GM23338 (cell line): ENCODE results near the gene ADIRF.

ENCODE experiments used
- CREB1 ChIP-seq: fragments of 250-450 bp; sonication (Bioruptor Pico); IDR thresholded peaks from 2 replicates; pipeline ENCODE4 v1.5.0; 2020; ENCODE audit warnings: low read depth, mild to moderate bottlenecking, moderate library complexity
- EZH2 ChIP-seq: fragments of 200-600 bp; sonication (generic); IDR thresholded peaks from one replicate; pipeline ENCODE4 v1.8.0; 2017; ENCODE audit warnings: antibody characterized with exemption, mild to moderate bottlenecking, low read depth; ENCODE audit not compliant: unreplicated experiment
- EZH2phosphoT487 ChIP-seq: fragments of 200-600 bp; sonication (generic); IDR thresholded peaks from one replicate; pipeline ENCODE4 v1.8.1; 2018; ENCODE audit warnings: antibody characterized with exemption; ENCODE audit not compliant: unreplicated experiment
- JUNB ChIP-seq: IDR thresholded peaks from one replicate; pipeline ENCODE4 v1.6.1; 2016; ENCODE audit warnings: antibody characterized with exemption; ENCODE audit not compliant: unreplicated experiment
- NANOG ChIP-seq: IDR thresholded peaks from 2 replicates; pipeline ENCODE4 v1.6.1; 2016; ENCODE audit warnings: antibody characterized with exemption, borderline replicate concordance
- POLR2AphosphoS5 ChIP-seq: IDR thresholded peaks from 2 replicates; pipeline ENCODE4 v1.6.1; 2016; ENCODE audit warnings: antibody characterized with exemption, low read depth
- STAT1 ChIP-seq: IDR thresholded peaks from one replicate; pipeline ENCODE4 v1.6.1; 2016; ENCODE audit warnings: antibody characterized with exemption; ENCODE audit not compliant: unreplicated experiment
- ZNF114 ChIP-seq: fragments of 250-450 bp; sonication (Bioruptor Pico); IDR thresholded peaks from 2 replicates; pipeline ENCODE4 v1.5.0; 2020; ENCODE audit warnings: mild to moderate bottlenecking, moderate library complexity
- ZNF331 ChIP-seq: fragments of 250-450 bp; sonication (Bioruptor Pico); IDR thresholded peaks from 2 replicates; pipeline ENCODE4 v1.5.0; 2020; ENCODE audit warnings: low read depth, mild to moderate bottlenecking, moderate library complexity
- TF ChIP-seq, protein P1 (sequence below), 2 experiments: fragments of 200-600 bp in 1 of 2; sonication (generic) in 1 of 2; conservative IDR thresholded peaks; 2 replicates each; pipeline versions ENCODE4 v1.5.1 to v1.6.1; 2016 to 2017; ENCODE audit warnings: antibody characterized with exemption in 2 of 2, low read depth in 2 of 2, mild to moderate bottlenecking in 2 of 2, moderate library complexity in 1 of 2
- TF ChIP-seq, protein P2 (sequence below): IDR thresholded peaks from 2 replicates; pipeline ENCODE4 v1.6.1; 2016; ENCODE audit warnings: antibody characterized with exemption
- TF ChIP-seq, protein P3 (sequence below): IDR thresholded peaks from one replicate; pipeline ENCODE4 v1.6.1; 2018; ENCODE audit warnings: antibody characterized with exemption; ENCODE audit not compliant: unreplicated experiment
- TF ChIP-seq, protein P4 (sequence below): fragments of 250-450 bp; sonication (Bioruptor Pico); IDR thresholded peaks from 2 replicates; pipeline ENCODE4 v1.5.0; 2020; ENCODE audit warnings: mild to moderate bottlenecking, moderate library complexity

DNA sequence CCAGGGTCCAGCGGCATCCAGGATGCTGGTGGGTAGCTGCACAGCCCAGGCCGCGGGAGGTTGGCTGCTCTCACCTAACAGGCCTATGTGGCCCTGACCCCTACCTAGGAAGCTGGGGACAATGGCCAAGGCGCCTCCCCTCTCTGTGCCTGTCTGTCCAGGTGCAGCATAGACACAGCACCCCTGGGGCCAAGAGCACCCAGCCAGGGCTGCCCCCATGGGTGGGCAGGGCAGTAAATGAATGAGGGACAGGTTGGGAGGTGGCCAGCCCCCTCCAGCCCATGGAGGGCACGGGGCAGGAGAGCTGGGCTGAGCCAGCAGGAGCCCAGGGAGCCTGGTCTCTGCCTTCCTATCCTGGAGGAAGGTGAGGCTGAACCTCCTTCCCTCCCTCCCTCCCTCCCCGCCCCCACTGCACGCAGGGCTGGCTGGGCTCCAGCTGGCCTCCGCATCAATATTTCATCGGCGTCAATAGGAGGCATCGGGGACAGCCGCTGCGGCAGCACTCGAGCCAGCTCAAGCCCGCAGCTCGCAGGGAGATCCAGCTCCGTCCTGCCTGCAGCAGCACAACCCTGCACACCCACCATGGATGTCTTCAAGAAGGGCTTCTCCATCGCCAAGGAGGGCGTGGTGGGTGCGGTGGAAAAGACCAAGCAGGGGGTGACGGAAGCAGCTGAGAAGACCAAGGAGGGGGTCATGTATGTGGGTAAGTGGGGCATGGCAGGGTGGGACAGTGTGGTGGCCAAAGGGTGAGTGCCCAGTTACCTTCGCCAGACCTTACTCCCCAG lies 10.0 kb upstream of the ADIRF start, which contains the start of gene SNCG:
- TF ChIP-seq, protein P1, sequence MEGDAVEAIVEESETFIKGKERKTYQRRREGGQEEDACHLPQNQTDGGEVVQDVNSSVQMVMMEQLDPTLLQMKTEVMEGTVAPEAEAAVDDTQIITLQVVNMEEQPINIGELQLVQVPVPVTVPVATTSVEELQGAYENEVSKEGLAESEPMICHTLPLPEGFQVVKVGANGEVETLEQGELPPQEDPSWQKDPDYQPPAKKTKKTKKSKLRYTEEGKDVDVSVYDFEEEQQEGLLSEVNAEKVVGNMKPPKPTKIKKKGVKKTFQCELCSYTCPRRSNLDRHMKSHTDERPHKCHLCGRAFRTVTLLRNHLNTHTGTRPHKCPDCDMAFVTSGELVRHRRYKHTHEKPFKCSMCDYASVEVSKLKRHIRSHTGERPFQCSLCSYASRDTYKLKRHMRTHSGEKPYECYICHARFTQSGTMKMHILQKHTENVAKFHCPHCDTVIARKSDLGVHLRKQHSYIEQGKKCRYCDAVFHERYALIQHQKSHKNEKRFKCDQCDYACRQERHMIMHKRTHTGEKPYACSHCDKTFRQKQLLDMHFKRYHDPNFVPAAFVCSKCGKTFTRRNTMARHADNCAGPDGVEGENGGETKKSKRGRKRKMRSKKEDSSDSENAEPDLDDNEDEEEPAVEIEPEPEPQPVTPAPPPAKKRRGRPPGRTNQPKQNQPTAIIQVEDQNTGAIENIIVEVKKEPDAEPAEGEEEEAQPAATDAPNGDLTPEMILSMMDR (conservative IDR thresholded peaks at IDR 0.05; ENCODE audit: low read depth in 2 of 2): no peak
- TF ChIP-seq, protein P2, sequence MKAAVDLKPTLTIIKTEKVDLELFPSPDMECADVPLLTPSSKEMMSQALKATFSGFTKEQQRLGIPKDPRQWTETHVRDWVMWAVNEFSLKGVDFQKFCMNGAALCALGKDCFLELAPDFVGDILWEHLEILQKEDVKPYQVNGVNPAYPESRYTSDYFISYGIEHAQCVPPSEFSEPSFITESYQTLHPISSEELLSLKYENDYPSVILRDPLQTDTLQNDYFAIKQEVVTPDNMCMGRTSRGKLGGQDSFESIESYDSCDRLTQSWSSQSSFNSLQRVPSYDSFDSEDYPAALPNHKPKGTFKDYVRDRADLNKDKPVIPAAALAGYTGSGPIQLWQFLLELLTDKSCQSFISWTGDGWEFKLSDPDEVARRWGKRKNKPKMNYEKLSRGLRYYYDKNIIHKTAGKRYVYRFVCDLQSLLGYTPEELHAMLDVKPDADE: no peak
- TF ChIP-seq CREB1: no peak
- no peak for TF ChIP-seq EZH2
- TF ChIP-seq, protein P3, sequence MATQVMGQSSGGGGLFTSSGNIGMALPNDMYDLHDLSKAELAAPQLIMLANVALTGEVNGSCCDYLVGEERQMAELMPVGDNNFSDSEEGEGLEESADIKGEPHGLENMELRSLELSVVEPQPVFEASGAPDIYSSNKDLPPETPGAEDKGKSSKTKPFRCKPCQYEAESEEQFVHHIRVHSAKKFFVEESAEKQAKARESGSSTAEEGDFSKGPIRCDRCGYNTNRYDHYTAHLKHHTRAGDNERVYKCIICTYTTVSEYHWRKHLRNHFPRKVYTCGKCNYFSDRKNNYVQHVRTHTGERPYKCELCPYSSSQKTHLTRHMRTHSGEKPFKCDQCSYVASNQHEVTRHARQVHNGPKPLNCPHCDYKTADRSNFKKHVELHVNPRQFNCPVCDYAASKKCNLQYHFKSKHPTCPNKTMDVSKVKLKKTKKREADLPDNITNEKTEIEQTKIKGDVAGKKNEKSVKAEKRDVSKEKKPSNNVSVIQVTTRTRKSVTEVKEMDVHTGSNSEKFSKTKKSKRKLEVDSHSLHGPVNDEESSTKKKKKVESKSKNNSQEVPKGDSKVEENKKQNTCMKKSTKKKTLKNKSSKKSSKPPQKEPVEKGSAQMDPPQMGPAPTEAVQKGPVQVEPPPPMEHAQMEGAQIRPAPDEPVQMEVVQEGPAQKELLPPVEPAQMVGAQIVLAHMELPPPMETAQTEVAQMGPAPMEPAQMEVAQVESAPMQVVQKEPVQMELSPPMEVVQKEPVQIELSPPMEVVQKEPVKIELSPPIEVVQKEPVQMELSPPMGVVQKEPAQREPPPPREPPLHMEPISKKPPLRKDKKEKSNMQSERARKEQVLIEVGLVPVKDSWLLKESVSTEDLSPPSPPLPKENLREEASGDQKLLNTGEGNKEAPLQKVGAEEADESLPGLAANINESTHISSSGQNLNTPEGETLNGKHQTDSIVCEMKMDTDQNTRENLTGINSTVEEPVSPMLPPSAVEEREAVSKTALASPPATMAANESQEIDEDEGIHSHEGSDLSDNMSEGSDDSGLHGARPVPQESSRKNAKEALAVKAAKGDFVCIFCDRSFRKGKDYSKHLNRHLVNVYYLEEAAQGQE: no peak
- TF ChIP-seq POLR2AphosphoS5: no peak
- TF ChIP-seq ZNF114: no peak
- no peak for TF ChIP-seq JUNB
- no peak for TF ChIP-seq EZH2phosphoT487
- TF ChIP-seq STAT1: no peak
- TF ChIP-seq, protein P4, sequence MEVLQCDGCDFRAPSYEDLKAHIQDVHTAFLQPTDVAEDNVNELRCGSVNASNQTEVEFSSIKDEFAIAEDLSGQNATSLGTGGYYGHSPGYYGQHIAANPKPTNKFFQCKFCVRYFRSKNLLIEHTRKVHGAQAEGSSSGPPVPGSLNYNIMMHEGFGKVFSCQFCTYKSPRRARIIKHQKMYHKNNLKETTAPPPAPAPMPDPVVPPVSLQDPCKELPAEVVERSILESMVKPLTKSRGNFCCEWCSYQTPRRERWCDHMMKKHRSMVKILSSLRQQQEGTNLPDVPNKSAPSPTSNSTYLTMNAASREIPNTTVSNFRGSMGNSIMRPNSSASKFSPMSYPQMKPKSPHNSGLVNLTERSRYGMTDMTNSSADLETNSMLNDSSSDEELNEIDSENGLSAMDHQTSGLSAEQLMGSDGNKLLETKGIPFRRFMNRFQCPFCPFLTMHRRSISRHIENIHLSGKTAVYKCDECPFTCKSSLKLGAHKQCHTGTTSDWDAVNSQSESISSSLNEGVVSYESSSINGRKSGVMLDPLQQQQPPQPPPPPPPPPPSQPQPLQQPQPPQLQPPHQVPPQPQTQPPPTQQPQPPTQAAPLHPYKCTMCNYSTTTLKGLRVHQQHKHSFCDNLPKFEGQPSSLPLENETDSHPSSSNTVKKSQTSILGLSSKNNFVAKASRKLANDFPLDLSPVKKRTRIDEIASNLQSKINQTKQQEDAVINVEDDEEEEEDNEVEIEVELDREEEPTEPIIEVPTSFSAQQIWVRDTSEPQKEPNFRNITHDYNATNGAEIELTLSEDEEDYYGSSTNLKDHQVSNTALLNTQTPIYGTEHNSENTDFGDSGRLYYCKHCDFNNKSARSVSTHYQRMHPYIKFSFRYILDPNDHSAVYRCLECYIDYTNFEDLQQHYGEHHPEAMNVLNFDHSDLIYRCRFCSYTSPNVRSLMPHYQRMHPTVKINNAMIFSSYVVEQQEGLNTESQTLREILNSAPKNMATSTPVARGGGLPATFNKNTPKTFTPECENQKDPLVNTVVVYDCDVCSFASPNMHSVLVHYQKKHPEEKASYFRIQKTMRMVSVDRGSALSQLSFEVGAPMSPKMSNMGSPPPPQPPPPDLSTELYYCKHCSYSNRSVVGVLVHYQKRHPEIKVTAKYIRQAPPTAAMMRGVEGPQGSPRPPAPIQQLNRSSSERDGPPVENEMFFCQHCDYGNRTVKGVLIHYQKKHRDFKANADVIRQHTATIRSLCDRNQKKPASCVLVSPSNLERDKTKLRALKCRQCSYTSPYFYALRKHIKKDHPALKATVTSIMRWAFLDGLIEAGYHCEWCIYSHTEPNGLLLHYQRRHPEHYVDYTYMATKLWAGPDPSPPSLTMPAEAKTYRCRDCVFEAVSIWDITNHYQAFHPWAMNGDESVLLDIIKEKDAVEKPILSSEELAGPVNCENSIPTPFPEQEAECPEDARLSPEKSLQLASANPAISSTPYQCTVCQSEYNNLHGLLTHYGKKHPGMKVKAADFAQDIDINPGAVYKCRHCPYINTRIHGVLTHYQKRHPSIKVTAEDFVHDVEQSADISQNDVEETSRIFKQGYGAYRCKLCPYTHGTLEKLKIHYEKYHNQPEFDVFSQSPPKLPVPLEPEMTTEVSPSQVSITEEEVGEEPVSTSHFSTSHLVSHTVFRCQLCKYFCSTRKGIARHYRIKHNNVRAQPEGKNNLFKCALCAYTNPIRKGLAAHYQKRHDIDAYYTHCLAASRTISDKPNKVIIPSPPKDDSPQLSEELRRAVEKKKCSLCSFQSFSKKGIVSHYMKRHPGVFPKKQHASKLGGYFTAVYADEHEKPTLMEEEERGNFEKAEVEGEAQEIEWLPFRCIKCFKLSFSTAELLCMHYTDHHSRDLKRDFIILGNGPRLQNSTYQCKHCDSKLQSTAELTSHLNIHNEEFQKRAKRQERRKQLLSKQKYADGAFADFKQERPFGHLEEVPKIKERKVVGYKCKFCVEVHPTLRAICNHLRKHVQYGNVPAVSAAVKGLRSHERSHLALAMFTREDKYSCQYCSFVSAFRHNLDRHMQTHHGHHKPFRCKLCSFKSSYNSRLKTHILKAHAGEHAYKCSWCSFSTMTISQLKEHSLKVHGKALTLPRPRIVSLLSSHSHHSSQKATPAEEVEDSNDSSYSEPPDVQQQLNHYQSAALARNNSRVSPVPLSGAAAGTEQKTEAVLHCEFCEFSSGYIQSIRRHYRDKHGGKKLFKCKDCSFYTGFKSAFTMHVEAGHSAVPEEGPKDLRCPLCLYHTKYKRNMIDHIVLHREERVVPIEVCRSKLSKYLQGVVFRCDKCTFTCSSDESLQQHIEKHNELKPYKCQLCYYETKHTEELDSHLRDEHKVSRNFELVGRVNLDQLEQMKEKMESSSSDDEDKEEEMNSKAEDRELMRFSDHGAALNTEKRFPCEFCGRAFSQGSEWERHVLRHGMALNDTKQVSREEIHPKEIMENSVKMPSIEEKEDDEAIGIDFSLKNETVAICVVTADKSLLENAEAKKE (CRISPR knock-in tag): no peak
- no peak for TF ChIP-seq NANOG
- no peak for TF ChIP-seq ZNF331
